ENCODE data around the gene FADD.
A peak's percentile ranks its signal among the peaks of the same experiment; 100 is the strongest.

Gene FADD

DNA sequence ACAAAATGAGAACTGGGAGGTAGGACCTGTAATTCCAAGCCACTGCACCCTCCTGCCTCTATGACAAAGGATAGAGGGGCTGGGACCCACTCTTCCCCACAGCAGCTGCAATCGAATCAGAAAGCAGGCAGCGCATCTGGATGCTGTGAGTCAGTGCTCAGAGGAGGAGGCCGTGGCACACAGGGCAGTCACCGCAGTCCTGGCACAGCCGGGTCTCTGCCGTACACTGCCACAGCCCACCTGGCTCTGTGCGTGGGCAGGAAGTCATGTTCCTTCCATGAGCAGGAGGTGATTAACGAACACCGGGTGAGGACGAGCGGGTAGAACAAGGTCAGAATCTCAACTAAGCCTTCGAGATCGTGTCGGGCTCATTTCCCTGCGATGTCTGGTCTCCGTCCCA lies 37.2 kb downstream of the FADD start:
- DNase-seq = no peak

DNA sequence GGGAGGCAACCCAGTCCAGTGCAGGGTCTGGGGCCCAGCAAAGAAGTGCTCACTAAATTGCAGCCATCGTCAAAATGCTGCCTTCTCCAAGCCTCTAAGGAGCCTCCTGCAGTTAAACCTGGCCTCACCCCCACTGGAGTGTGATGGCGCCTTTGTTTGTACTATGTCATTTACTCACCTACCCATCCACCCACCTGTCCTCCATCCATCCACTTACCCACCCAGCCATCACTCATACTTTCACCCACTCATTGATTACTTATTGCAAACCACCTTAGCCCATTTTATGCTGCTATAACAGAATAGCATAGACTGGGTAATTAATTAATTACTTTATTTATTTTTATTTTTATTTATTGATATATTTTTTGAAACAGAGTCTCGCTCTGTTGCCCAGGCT lies 38.6 kb downstream of the FADD start:
- no peak for DNase-seq

DNA sequence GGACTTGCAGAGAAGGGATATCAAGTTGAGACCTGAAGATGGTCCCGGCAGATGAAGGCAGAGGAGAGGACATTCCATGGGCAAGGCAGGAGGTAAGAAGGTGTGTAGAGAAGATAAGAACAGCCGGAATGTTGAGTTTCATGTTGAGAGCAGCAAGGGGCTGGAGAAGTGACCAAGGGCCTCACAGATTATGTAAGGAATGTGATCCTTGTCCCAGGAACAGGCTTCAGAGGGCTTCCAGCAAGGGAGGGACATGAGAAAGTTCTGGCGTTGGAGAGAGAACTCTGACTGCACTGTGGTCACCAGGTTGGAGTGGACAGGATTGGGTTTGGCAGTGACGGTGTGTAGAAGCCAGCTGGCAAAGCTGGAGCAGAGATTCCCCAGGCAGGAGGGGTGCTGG lies 39.8 kb downstream of the FADD start:
- no peak for DNase-seq

DNA sequence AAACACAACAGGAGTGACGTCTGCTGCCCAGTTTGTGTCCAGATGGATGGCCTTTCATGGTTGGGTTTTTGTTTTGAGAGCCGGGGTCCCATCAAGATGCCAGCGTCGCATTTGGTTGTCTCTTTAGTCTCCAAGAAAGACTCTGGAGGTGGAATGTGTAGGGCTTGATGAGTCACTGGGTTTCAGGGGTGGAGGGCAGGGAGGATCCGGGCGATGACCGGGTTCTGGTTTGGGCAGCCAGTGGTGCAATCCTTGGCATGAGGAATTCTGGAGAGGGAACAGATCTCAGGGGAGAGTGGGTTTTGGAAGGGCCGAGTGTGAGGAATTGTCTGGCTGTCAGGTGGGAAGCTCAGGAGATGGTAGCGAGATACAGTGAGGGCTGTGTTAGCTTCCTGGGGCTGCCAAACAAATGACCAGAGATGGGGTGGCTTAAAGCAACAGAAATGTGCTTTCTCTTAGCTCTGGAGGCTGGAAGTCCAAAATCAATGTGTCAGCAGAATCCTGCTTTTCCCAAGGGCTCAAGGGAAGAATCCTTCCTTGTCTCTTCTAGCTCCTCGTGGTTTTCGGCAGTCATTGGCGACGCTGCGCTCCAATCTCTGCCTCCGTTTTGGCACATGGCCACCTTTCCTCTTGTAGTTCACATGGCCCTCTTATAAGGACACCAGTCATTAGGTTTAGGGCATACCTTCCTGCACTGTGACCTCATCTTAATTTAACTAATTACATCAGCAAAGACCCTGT lies 41.0 kb downstream of the FADD start:
- DNase-seq = peak; percentile 57

GRCh38 chr11:70244698-70245097 lies 41.6 kb downstream of the FADD start:
- peak; percentile 57 for DNase-seq

DNA sequence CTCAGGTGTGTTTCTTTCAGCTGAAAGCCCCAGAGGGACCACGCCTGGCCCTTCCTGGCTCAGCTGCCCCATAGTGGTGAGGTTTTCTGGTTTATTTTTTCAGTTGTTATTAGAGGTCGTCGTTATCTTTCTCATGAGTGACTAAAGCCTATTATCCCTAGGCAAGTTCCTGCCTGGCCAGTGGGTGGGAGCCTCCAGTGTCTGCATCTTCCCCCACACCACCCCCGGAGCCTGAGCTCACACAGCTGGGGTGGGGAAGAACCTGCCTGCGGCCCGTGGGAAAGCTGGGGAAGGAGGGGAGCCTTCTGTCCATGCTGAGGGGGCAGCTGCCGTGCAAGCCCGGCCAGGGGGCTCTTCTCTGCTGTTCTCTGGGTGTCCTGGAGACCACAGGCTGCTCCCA lies 43.1 kb downstream of the FADD start:
- no peak for DNase-seq

DNA sequence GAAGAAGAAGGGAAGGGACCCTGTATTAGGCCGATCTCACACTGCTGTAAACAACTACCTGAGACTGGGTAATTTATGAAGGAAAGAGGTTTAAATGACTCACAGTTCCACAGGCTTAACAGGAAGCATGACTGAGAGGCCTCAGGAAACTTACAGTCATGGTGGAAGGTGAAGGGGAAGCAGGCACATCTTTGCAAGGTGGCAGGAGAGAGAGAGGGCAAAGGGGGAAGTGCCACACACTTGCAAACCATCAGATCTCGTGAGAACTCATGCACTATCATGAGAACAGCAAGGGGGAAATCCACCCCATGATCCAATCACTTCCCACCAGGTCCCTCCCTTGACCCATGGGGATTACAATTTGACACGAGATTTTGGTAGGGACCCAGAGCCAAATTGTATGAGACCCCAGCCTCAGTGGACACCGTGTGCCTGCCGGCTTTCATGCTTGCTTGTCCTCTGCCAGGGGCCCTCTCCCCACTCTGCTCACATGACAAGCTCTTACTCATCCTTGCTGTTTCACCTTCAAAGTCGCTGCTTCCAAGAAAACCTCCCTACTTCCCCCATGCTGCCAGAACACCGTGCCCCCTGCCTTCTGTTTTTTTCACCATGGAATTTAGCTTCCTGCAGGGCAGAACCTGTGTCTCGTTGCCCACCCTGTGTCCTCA lies 44.1 kb downstream of the FADD start:
- DNase-seq = no peak

DNA sequence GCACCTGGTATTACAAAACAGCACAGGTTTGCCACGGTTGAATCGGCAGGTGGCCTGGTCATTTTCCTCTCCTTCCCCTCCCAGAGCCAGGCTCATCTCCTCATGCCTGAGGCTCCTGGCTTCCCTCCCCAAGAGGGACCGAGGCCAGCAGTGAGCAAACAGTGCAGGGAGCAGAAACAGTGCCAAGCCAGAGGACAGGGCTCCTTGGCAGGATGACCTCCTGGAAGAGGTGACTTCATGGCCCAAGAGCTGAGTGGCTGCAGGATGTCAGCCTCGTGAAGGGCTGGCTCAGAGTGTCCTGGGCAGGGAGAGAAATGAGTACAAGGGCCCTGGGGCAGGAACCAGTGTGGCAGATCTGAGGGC lies 44.6 kb downstream of the FADD start:
- DNase-seq = no peak

DNA sequence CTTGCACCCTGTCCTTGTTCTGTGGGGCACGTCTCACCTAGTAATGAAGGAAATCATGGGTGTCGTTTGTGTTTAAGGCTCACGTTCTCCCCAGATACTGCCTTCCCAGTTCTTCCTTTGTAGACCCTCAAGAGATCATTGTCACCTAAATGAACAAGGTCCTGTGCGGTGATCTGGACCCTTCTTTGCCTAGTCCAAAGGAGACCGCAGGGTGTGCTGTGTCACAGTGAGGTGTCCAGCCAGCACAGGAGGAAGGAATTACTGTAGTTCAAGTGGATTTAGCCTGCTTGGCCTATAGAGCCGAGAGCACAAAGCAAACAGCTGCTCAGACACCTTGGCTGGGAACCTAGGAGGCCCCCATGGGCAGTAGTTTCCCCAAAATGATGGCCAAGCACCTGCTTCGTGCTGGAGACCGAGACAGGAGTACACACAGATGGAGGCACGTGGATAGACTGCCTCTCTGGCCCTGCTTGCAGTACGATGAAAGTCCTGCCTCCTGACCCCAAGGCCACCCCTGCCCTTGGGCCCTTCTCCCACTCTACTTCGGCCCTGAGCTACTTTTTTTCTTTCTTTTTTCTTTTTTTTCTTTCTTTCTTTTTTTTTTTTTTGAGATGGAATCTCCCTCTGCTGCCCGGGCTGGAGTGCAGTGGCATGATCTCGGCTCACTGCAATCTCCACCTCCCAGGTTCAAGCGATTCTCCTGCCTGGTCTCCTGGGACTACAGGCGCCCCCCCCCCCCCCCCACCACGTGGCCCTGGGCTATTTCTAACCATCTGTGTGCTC lies 48.0 kb downstream of the FADD start:
- no peak for DNase-seq

DNA sequence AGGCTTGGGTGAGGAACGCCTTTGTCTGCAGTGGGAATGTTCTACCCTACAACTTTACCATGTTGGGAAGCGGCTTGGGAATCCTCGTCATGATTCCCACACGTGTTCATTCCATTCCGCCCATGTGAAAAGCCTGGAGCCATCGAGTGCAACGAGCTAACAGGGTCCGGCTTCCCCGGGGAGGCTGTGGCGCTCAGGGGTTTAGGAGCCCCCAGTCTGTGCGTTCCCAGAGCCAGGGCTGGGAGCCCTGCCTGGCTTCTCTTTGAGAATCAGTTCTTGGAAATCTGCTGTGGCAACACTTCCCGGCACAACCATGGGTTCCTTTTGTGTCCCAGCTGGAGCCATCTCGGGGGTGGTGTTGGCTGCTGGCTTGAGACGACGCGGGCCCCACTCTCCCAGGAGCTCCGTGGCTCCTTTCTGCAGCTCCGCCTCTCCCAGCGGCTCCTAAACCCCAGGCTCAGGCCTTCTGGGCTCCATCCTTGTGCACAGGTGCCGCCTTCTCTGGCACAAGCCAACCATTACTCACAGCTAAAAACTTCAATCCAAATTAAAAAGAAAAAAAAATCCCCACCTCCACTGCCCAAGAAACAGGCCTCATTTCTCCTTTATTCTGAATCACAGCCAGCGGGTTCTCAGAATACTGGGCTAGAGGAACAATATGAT lies 48.7 kb downstream of the FADD start:
- DNase-seq = no peak

DNA sequence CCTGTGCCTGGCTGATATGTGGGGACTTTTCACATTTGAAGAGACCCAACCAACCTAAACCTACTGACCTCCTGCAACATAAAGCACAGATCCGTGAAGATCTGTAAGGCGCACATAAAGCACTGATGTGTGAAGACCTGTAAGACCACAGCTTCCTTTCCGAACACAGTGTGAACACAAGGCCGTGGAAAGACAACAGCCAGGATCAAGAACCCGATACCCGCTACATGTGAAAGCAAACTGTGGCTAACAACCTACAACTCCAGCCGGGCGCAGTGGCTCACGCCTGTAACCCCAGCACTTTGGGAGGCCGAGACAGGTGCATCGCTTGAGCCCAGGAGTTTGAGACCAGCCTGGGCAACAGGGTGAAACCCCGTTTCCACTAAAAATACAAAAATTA lies 49.7 kb downstream of the FADD start:
- DNase-seq = no peak

GRCh38 chr11:70255477-70256116 lies 52.5 kb downstream of the FADD start:
- no peak for DNase-seq
